Prostate gland (tissue), 2 donors: ENCODE data around the gene ORAI3.

ENCODE experiments used
- CTCF ChIP-seq, 4 experiments: fragments of 200-600 bp in 2 of 4; fragments of 450-650 bp in 2 of 4; sonication (generic) in 2 of 4; IDR thresholded peaks; 1 replicate in 3 of 4; 2 replicates in 1 of 4; pipeline ENCODE4 v1.5.1; 2016 to 2019; ENCODE audit warnings: antibody characterized with exemption in 4 of 4, mild to moderate bottlenecking in 2 of 4, moderate library complexity in 2 of 4
- POLR2A ChIP-seq: fragments of 450-650 bp; IDR thresholded peaks from one replicate; pipeline ENCODE4 v1.6.1; 2016; ENCODE audit warnings: antibody characterized with exemption, mild to moderate bottlenecking
- POLR2AphosphoS5 ChIP-seq: sonication (generic); formaldehyde crosslinking; IDR thresholded peaks from one replicate; pipeline ENCODE4 v1.6.1; 2017; ENCODE audit warnings: antibody characterized with exemption

- no peak for TF ChIP-seq CTCF (IDR thresholded peaks at IDR 0.05)
- TF ChIP-seq POLR2A, result no peak
- TF ChIP-seq POLR2AphosphoS5, result no peak
Observed at GRCh38 chr16:30930160-30930571, 18.7 kb upstream of the ORAI3 start.
